MG63 (cell line): ENCODE results near the gene MFAP5. TPM values are rescaled to one million over a fixed set of nuclear protein-coding genes. Genes with fewer than 3 reads are reported as not detected.
"Not testable (repeated sequence)": the region's sequence is repeated elsewhere in the genome, so short reads cannot be mapped to it uniquely, and the experiment has no call there.

Experiments used
- DNase-seq: peaks from one replicate; pipeline ENCODE4 v3.0.0-alpha.2; 2020
- H3K27me3 ChIP-seq: fragments of 250-450 bp; sonication (Bioruptor Pico); 2 replicates; pipeline ENCODE4 v1.5.1; 2020; ENCODE audit warnings: mild to moderate bottlenecking, moderate library complexity
- H3K36me3 ChIP-seq: fragments of 250-450 bp; sonication (Bioruptor Pico); 2 replicates; pipeline ENCODE4 v1.5.1; 2020; ENCODE audit warnings: mild to moderate bottlenecking, moderate library complexity
- H3K4me3 ChIP-seq: fragments of 250-450 bp; sonication (Bioruptor Pico); 2 replicates; pipeline ENCODE4 v1.5.1; 2020; ENCODE audit warnings: mild to moderate bottlenecking, moderate library complexity
- H3K9me3 ChIP-seq: fragments of 250-450 bp; sonication (Bioruptor Pico); 2 replicates; pipeline ENCODE4 v1.5.1; 2020; ENCODE audit warnings: mild to moderate bottlenecking, moderate library complexity
- total RNA-seq: library from RNA; depleted of rRNA; stranded (reverse); fragments of >200 nt; shearing (Covaris generic); gene quantifications from 2 replicates; pipeline ENCODE4 v1.2.3, GENCODE V29; 2014; ENCODE audit warnings: low replicate concordance

MFAP5 gene
- total RNA-seq, 1 experiment from 2014 or later = 54.5 TPM

- H3K27me3 ChIP-seq = no peaks in the 10 kb centered on the region
- no peaks in the 10 kb centered on the region for H3K36me3 ChIP-seq
- H3K4me3 ChIP-seq = no peak overlapping the region
- no peak for DNase-seq
- no peaks in the 10 kb centered on the region for H3K9me3 ChIP-seq
These were observed 18.0 kb downstream of the MFAP5 start for GRCh38 chr12:8644345-8645248.

GRCh38 chr12:8642775-8643174 is 19.9 kb downstream of the MFAP5 start:
- Histone ChIP-seq H3K9me3 (no peaks in the 10 kb centered on the region), H3K36me3 (no peaks in the 10 kb centered on the region), H3K4me3 (no peak overlapping the region), H3K27me3 (no peaks in the 10 kb centered on the region)
- DNase-seq = no peak

GRCh38 chr12:8639936-8640335 is 22.7 kb downstream of the MFAP5 start:
- H3K9me3 ChIP-seq = no peaks in the 10 kb centered on the region
- H3K36me3 ChIP-seq = no peaks in the 10 kb centered on the region
- no peak for DNase-seq
- no peaks in the 10 kb centered on the region for H3K27me3 ChIP-seq
- H3K4me3 ChIP-seq = no peak overlapping the region

GRCh38 chr12:8638951-8639350 is 23.7 kb downstream of the MFAP5 start:
- Histone ChIP-seq H3K4me3 (no peak overlapping the region), H3K9me3 (no peaks in the 10 kb centered on the region), H3K27me3 (no peaks in the 10 kb centered on the region), H3K36me3 (no peaks in the 10 kb centered on the region)
- no peak for DNase-seq

- no peaks in the 10 kb centered on the region for H3K9me3 ChIP-seq
- H3K27me3 ChIP-seq = no peaks in the 10 kb centered on the region
- H3K4me3 ChIP-seq = no peak overlapping the region
- no peak for DNase-seq
- H3K36me3 ChIP-seq = no peaks in the 10 kb centered on the region
These were observed 25.0 kb downstream of the MFAP5 start for GRCh38 chr12:8637666-8638065.

- no peak overlapping the region for H3K4me3 ChIP-seq
- H3K27me3 ChIP-seq = no peaks in the 10 kb centered on the region
- DNase-seq = no peak
- no peaks in the 10 kb centered on the region for H3K9me3 ChIP-seq
- H3K36me3 ChIP-seq = no peaks in the 10 kb centered on the region
These were observed 25.4 kb downstream of the MFAP5 start for GRCh38 chr12:8637244-8637643.

GRCh38 chr12:8636581-8636980 is 26.0 kb downstream of the MFAP5 start:
- no peak for DNase-seq
- Histone ChIP-seq H3K27me3 (no peaks in the 10 kb centered on the region), H3K9me3 (no peaks in the 10 kb centered on the region), H3K36me3 (no peaks in the 10 kb centered on the region), H3K4me3 (no peak overlapping the region)

GRCh38 chr12:8636007-8636346 is 26.6 kb downstream of the MFAP5 start:
- not testable (repeated sequence) for DNase-seq, H3K9me3 ChIP-seq, H3K36me3 ChIP-seq, H3K4me3 ChIP-seq, H3K27me3 ChIP-seq

GRCh38 chr12:8635342-8636006 is 27.2 kb downstream of the MFAP5 start:
- not testable (repeated sequence) for H3K27me3 ChIP-seq, H3K4me3 ChIP-seq, DNase-seq, H3K9me3 ChIP-seq, H3K36me3 ChIP-seq

GRCh38 chr12:8630131-8630530 is 32.5 kb downstream of the MFAP5 start:
- H3K36me3 ChIP-seq = no peaks in the 10 kb centered on the region
- no peak overlapping the region for H3K4me3 ChIP-seq
- DNase-seq = no peak
- H3K9me3 ChIP-seq = no peaks in the 10 kb centered on the region
- H3K27me3 ChIP-seq = no peaks in the 10 kb centered on the region

- Histone ChIP-seq H3K4me3 (no peak overlapping the region), H3K36me3 (no peaks in the 10 kb centered on the region), H3K9me3 (no peaks in the 10 kb centered on the region), H3K27me3 (no peaks in the 10 kb centered on the region)
- DNase-seq = no peak
These were observed 33.1 kb downstream of the MFAP5 start for GRCh38 chr12:8629486-8630033.

GRCh38 chr12:8628731-8629130 is 33.9 kb downstream of the MFAP5 start:
- DNase-seq = no peak
- H3K27me3 ChIP-seq = no peaks in the 10 kb centered on the region
- H3K4me3 ChIP-seq = no peak overlapping the region
- no peaks in the 10 kb centered on the region for H3K9me3 ChIP-seq
- H3K36me3 ChIP-seq = no peaks in the 10 kb centered on the region

GRCh38 chr12:8624750-8625149 is 37.9 kb downstream of the MFAP5 start:
- not testable (repeated sequence) for DNase-seq, H3K27me3 ChIP-seq

GRCh38 chr12:8622646-8623045 is 40.0 kb downstream of the MFAP5 start:
- Histone ChIP-seq H3K9me3 (no peaks in the 10 kb centered on the region), H3K27me3 (no peaks in the 10 kb centered on the region), H3K36me3 (no peaks in the 10 kb centered on the region), H3K4me3 (no peak overlapping the region)
- no peak for DNase-seq

More at GRCh38 chr12:8624750-8625149, 37.9 kb downstream of the MFAP5 start:
- H3K36me3 ChIP-seq, H3K4me3 ChIP-seq, H3K9me3 ChIP-seq: not testable (repeated sequence)

GRCh38 chr12:8615206-8615605 is 47.4 kb downstream of the MFAP5 start:
- no peak overlapping the region for H3K4me3 ChIP-seq
- no peaks in the 10 kb centered on the region for H3K27me3 ChIP-seq
- DNase-seq = no peak
- H3K9me3 ChIP-seq = no peaks in the 10 kb centered on the region
- no peaks in the 10 kb centered on the region for H3K36me3 ChIP-seq

- not testable (repeated sequence) for H3K4me3 ChIP-seq, DNase-seq, H3K36me3 ChIP-seq, H3K27me3 ChIP-seq, H3K9me3 ChIP-seq
These were observed 48.7 kb downstream of the MFAP5 start for GRCh38 chr12:8613881-8614280.

- no peak for DNase-seq
- H3K9me3 ChIP-seq = no peaks in the 10 kb centered on the region
- H3K27me3 ChIP-seq = no peaks in the 10 kb centered on the region
- H3K4me3 ChIP-seq = no peak within 1 kb of the TSS
- no peaks in the 10 kb centered on the region for H3K36me3 ChIP-seq
These were observed 50.0 kb downstream of the MFAP5 start, which contains the start of gene AICDA for GRCh38 chr12:8612629-8613028. AICDA (minus strand) TSS chr12:8612859; CDS start chr12:8612767, 92 bp downstream.
